Nucleus accumbens (tissue), 56 donors: ENCODE results near the gene HEG1.
A peak's percentile ranks its signal among the peaks of the same experiment; 100 is the strongest.

Source experiments
- DNase-seq, 56 donors: peaks; one replicate each; lab custom pipeline; 2025; lab: John Stamatoyannopoulos, UW

Gene HEG1

DNA sequence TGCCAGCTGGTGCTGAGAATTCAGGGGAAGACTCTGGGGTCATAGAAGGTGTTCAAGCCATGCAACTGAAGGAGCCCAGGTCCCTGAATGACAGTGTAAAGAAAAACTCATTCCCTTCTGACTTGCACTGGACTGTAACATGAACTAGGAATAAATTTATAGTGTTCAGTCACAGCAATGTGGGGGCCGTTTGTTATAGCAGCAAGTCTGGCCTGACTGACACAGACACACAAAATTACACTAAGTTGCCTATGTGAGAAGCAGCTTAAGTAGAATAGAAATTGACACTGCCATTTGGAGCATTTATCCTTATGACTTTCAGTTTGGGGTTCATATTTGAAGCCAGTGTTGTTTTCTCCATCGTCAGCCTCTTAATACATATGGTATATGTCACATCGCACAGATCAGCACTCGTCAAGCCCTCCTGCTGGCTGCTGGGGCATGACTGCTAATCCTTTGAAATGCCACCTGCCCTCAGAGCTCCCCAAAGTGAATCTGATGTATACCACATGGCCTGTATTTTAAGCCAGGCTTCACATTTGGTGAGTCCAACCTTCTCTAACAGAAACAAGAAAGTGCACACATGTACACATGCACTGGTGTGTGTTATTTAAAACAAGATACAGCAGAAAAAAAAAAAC is 17.1 kb upstream of the HEG1 start:
- DNase-seq = no peak

GRCh38 chr3:125072301-125072700 is 16.5 kb upstream of the HEG1 start:
- DNase-seq = peak in 1 of 56 donors; percentile 16

DNA sequence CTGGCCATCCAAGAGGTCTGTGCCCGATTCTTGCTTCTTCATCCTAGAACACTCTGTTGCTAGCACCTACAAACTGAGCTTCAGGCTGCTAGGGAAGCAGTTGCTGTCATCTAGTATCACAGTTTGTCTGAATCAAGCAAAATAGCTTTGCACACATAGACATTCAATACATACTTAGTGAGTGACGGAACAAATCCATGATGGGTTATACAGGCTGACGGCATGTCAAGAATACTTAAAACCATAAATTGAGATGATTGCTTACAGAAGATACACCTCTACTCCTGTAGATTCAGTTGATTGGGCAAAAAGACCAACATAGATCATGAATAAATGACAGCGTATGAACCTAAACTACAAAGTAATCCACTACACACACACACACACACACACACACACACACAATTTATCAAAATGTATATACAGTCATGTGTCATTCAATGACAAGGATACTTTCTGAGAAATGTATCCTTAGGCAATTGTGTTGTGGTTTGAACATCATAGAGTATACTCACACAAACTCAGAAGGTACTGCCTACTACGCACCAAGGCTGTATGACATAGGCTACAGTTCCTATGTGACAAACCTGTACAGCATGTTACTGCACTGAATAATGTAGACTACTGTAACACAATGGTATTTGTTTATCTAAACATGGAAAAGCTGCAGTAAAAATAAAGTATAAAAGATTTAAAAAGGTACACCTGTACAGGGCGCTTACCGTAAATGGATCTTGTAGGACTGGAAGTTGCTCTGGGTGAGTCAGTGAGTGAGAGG is 14.4 kb upstream of the HEG1 start:
- no peak for DNase-seq

DNA sequence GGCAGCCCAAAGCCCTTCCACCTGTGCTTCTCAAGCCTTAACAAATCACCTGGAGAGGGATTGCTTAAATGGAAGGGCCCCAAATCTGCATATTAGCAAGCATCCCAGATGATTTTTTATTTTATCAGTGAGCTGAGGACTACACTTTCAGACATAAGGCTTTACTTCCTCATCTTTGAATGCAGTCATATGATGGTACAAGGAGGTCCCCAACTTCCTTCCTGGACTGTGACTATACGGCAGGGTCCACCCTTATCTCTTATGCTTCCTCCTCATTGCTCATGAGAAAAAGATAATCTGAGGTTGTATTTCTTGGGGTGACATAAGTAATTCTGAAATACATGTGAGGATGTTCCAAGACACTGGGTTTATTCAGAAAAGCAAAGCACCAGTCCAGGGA is 13.7 kb upstream of the HEG1 start:
- DNase-seq = no peak

GRCh38 chr3:125068265-125068664 is 12.5 kb upstream of the HEG1 start:
- no peak for DNase-seq

DNA sequence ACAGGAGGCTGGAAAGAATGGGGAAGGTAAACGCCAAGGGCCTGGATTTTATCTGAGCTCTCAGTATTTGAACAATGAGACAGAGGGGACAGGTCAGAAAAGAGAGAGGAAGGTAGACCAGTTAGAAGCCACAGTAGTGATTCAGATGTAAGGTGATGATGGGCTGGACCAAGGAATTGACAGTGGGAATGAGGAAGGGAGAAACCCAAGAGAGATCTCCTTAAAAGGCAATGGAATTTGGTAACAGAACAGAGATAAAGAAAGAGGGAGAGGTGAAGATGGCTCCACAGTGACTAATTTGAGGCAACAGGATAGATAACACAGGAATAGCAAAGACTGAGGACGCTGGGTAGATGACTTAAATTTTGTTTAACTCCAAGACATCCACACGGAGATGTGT is 11.4 kb upstream of the HEG1 start:
- DNase-seq = no peak

DNA sequence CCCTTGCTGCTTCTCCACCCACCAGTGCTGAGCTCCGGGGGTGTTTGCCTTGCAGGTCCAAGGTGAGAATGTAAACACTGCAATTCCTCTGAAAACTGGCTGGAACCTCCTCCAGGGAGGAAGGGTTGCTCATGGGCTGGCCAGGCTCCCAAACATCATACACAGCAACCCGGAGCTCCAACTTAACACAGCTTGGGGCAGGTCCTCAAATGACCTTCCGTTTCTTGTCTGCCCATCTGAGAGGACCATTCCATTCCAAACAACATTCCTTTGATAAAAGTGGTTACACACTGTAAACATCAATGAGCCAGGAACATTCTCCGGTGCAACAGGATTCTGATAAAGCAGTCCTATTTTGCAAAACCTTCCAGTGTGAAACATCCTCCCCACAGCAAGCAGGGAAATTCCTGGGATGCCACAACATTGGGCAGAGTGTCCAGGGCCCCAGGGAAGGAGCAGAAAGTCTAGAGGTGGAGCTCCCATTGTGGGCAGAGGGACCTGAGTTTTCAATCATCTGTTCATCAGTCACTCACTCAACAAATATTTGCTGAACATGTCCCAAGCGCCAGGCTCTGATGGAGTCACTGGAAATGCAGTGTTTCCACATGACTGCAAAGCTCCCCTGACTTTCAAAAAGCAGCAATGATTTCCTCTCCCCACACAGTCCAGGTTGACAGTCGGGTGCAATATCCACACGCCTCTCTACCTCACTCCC is 7.3 kb upstream of the HEG1 start:
- no peak for DNase-seq

DNA sequence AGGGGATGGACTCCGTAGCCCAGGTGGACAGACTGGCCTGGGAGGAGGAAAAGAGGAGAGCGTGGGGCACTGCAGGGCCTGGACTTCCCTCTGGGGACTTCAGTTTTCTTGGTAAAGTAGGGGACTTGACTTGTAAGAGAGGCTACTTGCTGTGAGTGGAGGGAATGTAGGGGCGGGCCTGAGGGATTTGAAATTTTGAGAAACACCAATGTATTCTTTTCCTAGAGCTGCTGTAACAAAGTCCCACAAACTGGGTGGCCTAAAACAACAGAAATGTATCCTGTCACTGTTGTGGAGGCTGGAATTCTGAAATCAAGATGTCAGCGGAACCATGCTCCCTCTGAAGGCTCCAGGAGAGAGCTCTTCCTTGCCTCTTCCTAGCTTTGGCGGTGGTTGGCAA is 5.8 kb upstream of the HEG1 start:
- DNase-seq = no peak

- no peak for DNase-seq
Measured at GRCh38 chr3:125061170-125061569, 5.4 kb upstream of the HEG1 start.

- no peak for DNase-seq
Measured at GRCh38 chr3:125059488-125060245, 3.9 kb upstream of the HEG1 start.

DNA sequence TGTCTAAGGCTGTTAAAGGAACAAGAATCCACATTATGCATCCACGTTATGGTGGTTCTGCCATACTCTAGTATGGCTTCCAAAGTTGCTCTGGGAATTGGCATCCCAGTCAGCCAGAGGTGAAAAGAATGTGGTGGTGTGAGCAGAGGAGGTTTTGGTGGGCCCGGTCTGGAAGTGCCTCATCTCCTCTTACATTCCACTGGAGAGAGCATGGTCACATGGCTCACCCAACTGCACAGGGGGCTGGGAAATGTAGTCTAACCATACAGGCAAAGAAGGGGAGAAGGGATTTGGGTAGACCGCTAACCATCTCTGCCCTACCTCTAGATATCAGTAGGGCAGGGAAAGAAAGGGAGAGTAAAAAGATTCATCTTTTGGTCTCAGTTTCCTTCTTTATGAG is 3.2 kb upstream of the HEG1 start:
- DNase-seq = no peak

- no peak for DNase-seq
Measured at GRCh38 chr3:125058529-125058928, 2.7 kb upstream of the HEG1 start.

DNA sequence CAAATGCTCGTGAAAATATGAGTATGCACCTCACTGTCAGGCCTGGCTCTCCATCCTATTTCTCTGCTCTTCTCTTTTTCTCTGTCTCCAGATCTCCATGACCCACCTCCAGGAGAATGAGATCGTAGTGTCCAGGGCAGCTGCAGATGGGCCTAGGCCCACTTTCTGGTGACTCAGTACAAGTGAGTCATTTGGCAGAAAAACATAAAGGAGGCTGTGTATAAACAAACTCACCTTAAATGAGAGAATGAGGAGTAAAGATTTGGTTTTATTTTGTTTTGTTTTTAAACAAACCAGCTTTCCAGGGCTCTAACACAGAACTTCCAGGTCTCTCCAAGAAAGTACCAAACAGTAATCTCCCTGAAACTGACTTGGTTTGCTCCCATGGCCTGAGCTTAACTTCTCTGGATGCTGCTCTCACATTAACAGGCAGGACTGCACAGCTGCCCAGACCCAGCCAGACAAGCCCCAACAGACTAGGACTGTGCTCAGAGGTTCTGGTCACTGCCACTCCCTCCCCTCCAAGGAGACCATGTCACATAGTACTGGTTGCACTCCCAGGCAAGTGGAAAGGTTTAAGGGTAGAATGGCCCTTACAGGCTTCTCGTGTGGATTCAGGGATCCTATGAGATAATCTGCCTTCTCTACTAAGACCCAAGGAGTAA is 1.5 kb upstream of the HEG1 start:
- no peak for DNase-seq

DNA sequence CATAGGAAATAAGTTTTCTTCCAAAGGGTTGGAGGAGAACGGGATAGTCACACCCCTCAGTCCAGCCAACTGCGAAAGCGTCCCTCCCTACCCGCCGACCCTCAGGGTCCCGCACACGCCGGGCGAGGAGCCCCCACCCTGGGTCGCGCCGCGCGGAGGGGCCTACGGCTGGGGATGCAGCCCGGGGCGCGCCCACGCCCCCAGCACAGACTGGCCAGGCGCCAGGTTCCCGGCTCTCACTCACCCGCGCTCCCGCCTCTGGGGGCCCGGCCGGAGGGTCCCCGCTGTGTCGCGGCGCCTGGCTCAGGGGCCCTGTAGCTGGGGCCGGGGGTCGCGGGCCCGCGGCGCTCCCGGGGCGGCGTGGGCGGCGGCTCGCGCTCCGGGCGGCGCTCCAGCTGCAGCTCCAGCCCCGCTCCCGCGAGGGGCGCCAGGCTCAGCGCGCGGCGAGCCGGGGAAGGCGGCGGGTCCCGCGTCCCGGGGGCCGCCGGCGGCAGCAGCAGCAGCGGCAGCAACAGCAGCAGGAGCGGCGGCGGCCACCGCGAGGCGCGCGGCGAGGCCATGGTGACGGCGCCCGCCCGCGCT is 375 bp downstream of the HEG1 start:
- DNase-seq = peak in 8 of 56 donors; percentile 26 to 70 (median 51)

- peak in 12 of 56 donors; percentile 14 to 65 (median 22) for DNase-seq
Measured at GRCh38 chr3:125054449-125055329, 1.1 kb downstream of the HEG1 start.

DNA sequence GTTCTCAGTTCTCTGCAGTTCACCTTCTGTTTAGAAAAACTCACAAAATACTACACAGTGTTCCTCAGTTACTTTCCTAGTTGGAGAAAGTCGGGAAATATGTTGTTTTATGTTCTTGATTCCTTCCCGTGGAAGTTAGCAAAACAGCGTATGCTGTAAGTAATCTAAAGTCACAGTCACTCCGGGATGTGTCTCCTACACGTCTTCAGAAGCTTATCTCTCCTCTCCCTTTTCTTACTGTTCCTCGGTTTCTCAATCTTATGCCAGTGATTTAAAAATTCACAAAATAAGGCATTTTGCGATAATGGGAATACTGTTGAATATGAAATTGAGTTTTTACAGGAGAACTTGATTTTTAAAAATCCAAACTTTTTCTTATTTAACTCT is 1.7 kb downstream of the HEG1 start:
- no peak for DNase-seq

GRCh38 chr3:125053304-125053699 is 2.5 kb downstream of the HEG1 start:
- DNase-seq = no peak

GRCh38 chr3:125052624-125053303 is 3.0 kb downstream of the HEG1 start:
- peak in 16 of 56 donors; percentile 10 to 44 (median 29) for DNase-seq
